Activated T-helper 17 cell treated with anti-CD3 and anti-CD28 coated beads, Interleukin-2, amount 50 U/mL, for 72 hours (primary cell): ENCODE results near the gene MYLK4. TPM values are rescaled to one million over a fixed set of nuclear protein-coding genes. Genes with fewer than 3 reads are reported as not detected.
A peak's percentile ranks its signal among the peaks of the same experiment; 100 is the strongest.

Source experiments
- ATAC-seq: fragments of 150-1000 bp; cut with Tn5 transposase; replicated peaks from 2 replicates; pipeline ENCODE4 v1.10.0; 2021; ENCODE audit warnings: mild to moderate bottlenecking, moderate library complexity
- H3K27ac Mint-ChIP-seq: one replicate; pipeline ENCODE4 v1.8.0; 2022; ENCODE audit warnings: mixed read lengths
- H3K27me3 Mint-ChIP-seq: one replicate; pipeline ENCODE4 v1.8.0; 2022; ENCODE audit warnings: mixed read lengths
- H3K36me3 Mint-ChIP-seq: one replicate; pipeline ENCODE4 v1.8.0; 2022; ENCODE audit warnings: low read depth, mild to moderate bottlenecking, mixed read lengths
- H3K4me1 Mint-ChIP-seq: one replicate; pipeline ENCODE4 v1.8.0; 2022; ENCODE audit warnings: mixed read lengths
- H3K4me3 Mint-ChIP-seq: one replicate; pipeline ENCODE4 v1.8.0; 2022; ENCODE audit warnings: mild to moderate bottlenecking, mixed read lengths
- H3K9me3 Mint-ChIP-seq: one replicate; pipeline ENCODE4 v1.8.0; 2022; ENCODE audit warnings: mixed read lengths
- total RNA-seq, 2 donors: library from RNA; stranded (reverse); gene quantifications; one replicate each; pipeline ENCODE4 v1.2.3, GENCODE V29; 2022

The MYLK4 gene
- total RNA-seq, 2 donors from 2014 or later = 0.21 to 0.28 TPM

- H3K27me3 Mint-ChIP-seq = no peaks in the 10 kb centered on the region
- H3K36me3 Mint-ChIP-seq = no peaks in the 10 kb centered on the region
- no peaks in the 10 kb centered on the region for H3K9me3 Mint-ChIP-seq
- no peaks in the 10 kb centered on the region for H3K4me1 Mint-ChIP-seq
- no peak overlapping the region for H3K4me3 Mint-ChIP-seq
- ATAC-seq = no peak
- H3K27ac Mint-ChIP-seq = no peak overlapping the region
These were observed 9.0 kb downstream of the MYLK4 start for GRCh38 chr6:2741756-2742155.

GRCh38 chr6:2740581-2740980 lies 10.1 kb downstream of the MYLK4 start:
- H3K27ac Mint-ChIP-seq = peak overlapping the region; percentile 13
- no peak overlapping the region for H3K4me3 Mint-ChIP-seq
- H3K9me3 Mint-ChIP-seq = no peaks in the 10 kb centered on the region
- no peak for ATAC-seq
- no peaks in the 10 kb centered on the region for H3K4me1 Mint-ChIP-seq
- H3K27me3 Mint-ChIP-seq = no peaks in the 10 kb centered on the region
- no peaks in the 10 kb centered on the region for H3K36me3 Mint-ChIP-seq

GRCh38 chr6:2739335-2739734 lies 11.4 kb downstream of the MYLK4 start:
- Mint-ChIP-seq H3K27me3 (no peaks in the 10 kb centered on the region), H3K4me1 (no peaks in the 10 kb centered on the region), H3K4me3 (no peak overlapping the region), H3K27ac (no peak overlapping the region), H3K9me3 (no peaks in the 10 kb centered on the region), H3K36me3 (no peaks in the 10 kb centered on the region)
- peak; percentile 83 for ATAC-seq

GRCh38 chr6:2738373-2738979 lies 12.2 kb downstream of the MYLK4 start:
- H3K4me1 Mint-ChIP-seq = no peaks in the 10 kb centered on the region
- no peaks in the 10 kb centered on the region for H3K27me3 Mint-ChIP-seq
- ATAC-seq = peak; percentile 43
- H3K36me3 Mint-ChIP-seq = no peaks in the 10 kb centered on the region
- H3K4me3 Mint-ChIP-seq = no peak overlapping the region
- no peaks in the 10 kb centered on the region for H3K9me3 Mint-ChIP-seq
- no peak overlapping the region for H3K27ac Mint-ChIP-seq

GRCh38 chr6:2737885-2738284 lies 12.8 kb downstream of the MYLK4 start:
- peak; percentile 25 for ATAC-seq
- Mint-ChIP-seq H3K27ac (no peak overlapping the region), H3K9me3 (no peaks in the 10 kb centered on the region), H3K36me3 (no peaks in the 10 kb centered on the region), H3K27me3 (no peaks in the 10 kb centered on the region), H3K4me1 (peaks cover 4% of the 10 kb centered on the region), H3K4me3 (no peak overlapping the region)

- ATAC-seq = no peak
- Mint-ChIP-seq H3K27me3 (peaks cover 9% of the 10 kb centered on the region), H3K27ac (no peak overlapping the region), H3K4me1 (peaks cover 4% of the 10 kb centered on the region), H3K36me3 (no peaks in the 10 kb centered on the region), H3K9me3 (no peaks in the 10 kb centered on the region), H3K4me3 (no peak overlapping the region)
These were observed 16.1 kb downstream of the MYLK4 start for GRCh38 chr6:2734488-2735166.

- H3K27ac Mint-ChIP-seq = no peak overlapping the region
- ATAC-seq = no peak
- H3K9me3 Mint-ChIP-seq = no peaks in the 10 kb centered on the region
- peaks cover 12% of the 10 kb centered on the region for H3K27me3 Mint-ChIP-seq
- H3K4me1 Mint-ChIP-seq = peaks cover 4% of the 10 kb centered on the region
- no peak overlapping the region for H3K4me3 Mint-ChIP-seq
- no peaks in the 10 kb centered on the region for H3K36me3 Mint-ChIP-seq
These were observed 16.8 kb downstream of the MYLK4 start for GRCh38 chr6:2733736-2734480.

GRCh38 chr6:2733324-2733723 lies 17.4 kb downstream of the MYLK4 start:
- H3K4me3 Mint-ChIP-seq = no peak overlapping the region
- no peak overlapping the region for H3K27ac Mint-ChIP-seq
- peak; percentile 96 for ATAC-seq
- peaks cover 12% of the 10 kb centered on the region for H3K27me3 Mint-ChIP-seq
- no peaks in the 10 kb centered on the region for H3K9me3 Mint-ChIP-seq
- peaks cover 4% of the 10 kb centered on the region for H3K4me1 Mint-ChIP-seq
- no peaks in the 10 kb centered on the region for H3K36me3 Mint-ChIP-seq

- Mint-ChIP-seq H3K36me3 (no peaks in the 10 kb centered on the region), H3K4me1 (peaks cover 4% of the 10 kb centered on the region), H3K27me3 (peaks cover 12% of the 10 kb centered on the region), H3K9me3 (no peaks in the 10 kb centered on the region), H3K4me3 (no peak overlapping the region), H3K27ac (no peak overlapping the region)
- no peak for ATAC-seq
These were observed 18.1 kb downstream of the MYLK4 start for GRCh38 chr6:2732503-2733089.

GRCh38 chr6:2731281-2731909 lies 19.3 kb downstream of the MYLK4 start:
- peaks cover 12% of the 10 kb centered on the region for H3K27me3 Mint-ChIP-seq
- no peaks in the 10 kb centered on the region for H3K36me3 Mint-ChIP-seq
- H3K4me1 Mint-ChIP-seq = peaks cover 4% of the 10 kb centered on the region
- H3K9me3 Mint-ChIP-seq = no peaks in the 10 kb centered on the region
- no peak overlapping the region for H3K27ac Mint-ChIP-seq
- peak; percentile 29 for ATAC-seq
- H3K4me3 Mint-ChIP-seq = no peak overlapping the region

- peaks cover 12% of the 10 kb centered on the region for H3K27me3 Mint-ChIP-seq
- no peaks in the 10 kb centered on the region for H3K36me3 Mint-ChIP-seq
- ATAC-seq = no peak
- no peak overlapping the region for H3K27ac Mint-ChIP-seq
- peaks cover 4% of the 10 kb centered on the region for H3K4me1 Mint-ChIP-seq
- H3K4me3 Mint-ChIP-seq = no peak overlapping the region
- no peaks in the 10 kb centered on the region for H3K9me3 Mint-ChIP-seq
These were observed 20.2 kb downstream of the MYLK4 start for GRCh38 chr6:2730353-2731107.

GRCh38 chr6:2729921-2730320 lies 20.8 kb downstream of the MYLK4 start:
- no peak for ATAC-seq
- Mint-ChIP-seq H3K27me3 (peaks cover 12% of the 10 kb centered on the region), H3K27ac (no peak overlapping the region), H3K4me3 (no peak overlapping the region), H3K4me1 (peaks cover 4% of the 10 kb centered on the region), H3K9me3 (no peaks in the 10 kb centered on the region), H3K36me3 (no peaks in the 10 kb centered on the region)

- H3K4me3 Mint-ChIP-seq = no peak overlapping the region
- H3K9me3 Mint-ChIP-seq = no peaks in the 10 kb centered on the region
- H3K4me1 Mint-ChIP-seq = no peaks in the 10 kb centered on the region
- H3K36me3 Mint-ChIP-seq = no peaks in the 10 kb centered on the region
- H3K27me3 Mint-ChIP-seq = peaks cover 8% of the 10 kb centered on the region
- no peak overlapping the region for H3K27ac Mint-ChIP-seq
- ATAC-seq = peak; percentile 38
These were observed 24.6 kb downstream of the MYLK4 start for GRCh38 chr6:2725999-2726567.
